ENCODE results near the gene GSTM3. TPM values are rescaled to one million over a fixed set of nuclear protein-coding genes. Genes with fewer than 3 reads are reported as not detected.
A peak's percentile ranks its signal among the peaks of the same experiment; 100 is the strongest.
"Not testable (repeated sequence)": the region's sequence is repeated elsewhere in the genome, so short reads cannot be mapped to it uniquely, and the experiment has no call there.

Gene GSTM3
- total RNA-seq, 1 experiment from 2014 or later, result 80.3 TPM

GRCh38 chr1:109756325-109756724 is 15.5 kb upstream of the GSTM3 start:
- H3K4me3 ChIP-seq, H3K36me3 ChIP-seq, DNase-seq, H3K9me3 ChIP-seq, H3K27me3 ChIP-seq: not testable (repeated sequence)

GRCh38 chr1:109754738-109755137 is 13.9 kb upstream of the GSTM3 start:
- no peak for DNase-seq
- no peaks in the 10 kb centered on the region for H3K27me3 ChIP-seq
- no peaks in the 10 kb centered on the region for H3K9me3 ChIP-seq
- H3K36me3 ChIP-seq, result no peaks in the 10 kb centered on the region
- H3K4me3 ChIP-seq, result no peak overlapping the region

- no peak for DNase-seq
- H3K4me3 ChIP-seq, result no peak overlapping the region
- no peaks in the 10 kb centered on the region for H3K36me3 ChIP-seq
- peaks cover 11% of the 10 kb centered on the region for H3K27me3 ChIP-seq
- H3K9me3 ChIP-seq, result peaks cover 15% of the 10 kb centered on the region
Measured at GRCh38 chr1:109751531-109752260, 10.9 kb upstream of the GSTM3 start.

- H3K4me3 ChIP-seq, result no peak overlapping the region
- H3K36me3 ChIP-seq, result no peaks in the 10 kb centered on the region
- no peak for DNase-seq
- peaks cover 14% of the 10 kb centered on the region for H3K27me3 ChIP-seq
- peaks cover 17% of the 10 kb centered on the region for H3K9me3 ChIP-seq
Measured at GRCh38 chr1:109750920-109751319, 10.1 kb upstream of the GSTM3 start.

- no peaks in the 10 kb centered on the region for H3K36me3 ChIP-seq
- DNase-seq, result no peak
- H3K4me3 ChIP-seq, result no peak overlapping the region
- peaks cover 14% of the 10 kb centered on the region for H3K27me3 ChIP-seq
- peaks cover 17% of the 10 kb centered on the region for H3K9me3 ChIP-seq
Measured at GRCh38 chr1:109750241-109750882, 9.5 kb upstream of the GSTM3 start.

GRCh38 chr1:109749221-109749620 is 8.4 kb upstream of the GSTM3 start:
- H3K36me3 ChIP-seq, result no peaks in the 10 kb centered on the region
- DNase-seq, result no peak
- no peak overlapping the region for H3K4me3 ChIP-seq
- H3K9me3 ChIP-seq, result peaks cover 17% of the 10 kb centered on the region
- peaks cover 21% of the 10 kb centered on the region for H3K27me3 ChIP-seq

- H3K4me3 ChIP-seq, H3K36me3 ChIP-seq, DNase-seq: not testable (repeated sequence)
- H3K9me3 ChIP-seq, result peaks cover 21% of the 10 kb centered on the region
- peaks cover 21% of the 10 kb centered on the region for H3K27me3 ChIP-seq
Measured at GRCh38 chr1:109748311-109748710, 7.5 kb upstream of the GSTM3 start.

- peak; percentile 78 for DNase-seq
- peaks cover 3% of the 10 kb centered on the region; the same call in 1 of the 2 replicates for H3K27me3 ChIP-seq
- peak overlapping the region; percentile 63 for H3K4me3 ChIP-seq
Measured at GRCh38 chr1:109739738-109740614, 862 bp downstream of the GSTM3 start.

GRCh38 chr1:109733236-109733870 is 7.5 kb downstream of the GSTM3 start:
- no peaks in the 10 kb centered on the region for H3K9me3 ChIP-seq
- DNase-seq, result no peak
- no peak overlapping the region for H3K4me3 ChIP-seq
- no peaks in the 10 kb centered on the region for H3K27me3 ChIP-seq
- peaks cover 3% of the 10 kb centered on the region; the same call in 1 of the 2 replicates for H3K36me3 ChIP-seq

More at GRCh38 chr1:109739738-109740614, 862 bp downstream of the GSTM3 start:
- H3K9me3 ChIP-seq, result peaks cover 4% of the 10 kb centered on the region
- peaks cover 3% of the 10 kb centered on the region; the same call in 1 of the 2 replicates for H3K36me3 ChIP-seq

GRCh38 chr1:109732390-109732881 is 8.4 kb downstream of the GSTM3 start:
- no peaks in the 10 kb centered on the region for H3K27me3 ChIP-seq
- no peak overlapping the region for H3K4me3 ChIP-seq
- DNase-seq, result no peak
- no peaks in the 10 kb centered on the region for H3K9me3 ChIP-seq
- peaks cover 3% of the 10 kb centered on the region; the same call in 1 of the 2 replicates for H3K36me3 ChIP-seq

GRCh38 chr1:109730666-109731065 is 10.2 kb downstream of the GSTM3 start:
- no peak for DNase-seq
- Histone ChIP-seq H3K36me3 (no peaks in the 10 kb centered on the region), H3K27me3 (no peaks in the 10 kb centered on the region)

GRCh38 chr1:109728870-109729269 is 12.0 kb downstream of the GSTM3 start:
- DNase-seq, result no peak

More at GRCh38 chr1:109730666-109731065, 10.2 kb downstream of the GSTM3 start:
- Histone ChIP-seq H3K9me3 (no peaks in the 10 kb centered on the region), H3K4me3 (no peak overlapping the region)

GRCh38 chr1:109726728-109727373 is 14.0 kb downstream of the GSTM3 start:
- Histone ChIP-seq H3K4me3 (no peak overlapping the region), H3K9me3 (no peaks in the 10 kb centered on the region), H3K27me3 (no peaks in the 10 kb centered on the region), H3K36me3 (no peaks in the 10 kb centered on the region)
- no peak for DNase-seq

More at GRCh38 chr1:109728870-109729269, 12.0 kb downstream of the GSTM3 start:
- Histone ChIP-seq H3K4me3 (no peak overlapping the region), H3K27me3 (no peaks in the 10 kb centered on the region), H3K36me3 (no peaks in the 10 kb centered on the region), H3K9me3 (no peaks in the 10 kb centered on the region)

- H3K27me3 ChIP-seq, result no peaks in the 10 kb centered on the region
- no peak overlapping the region for H3K4me3 ChIP-seq
- no peaks in the 10 kb centered on the region for H3K9me3 ChIP-seq
- no peaks in the 10 kb centered on the region for H3K36me3 ChIP-seq
- DNase-seq, result no peak
Measured at GRCh38 chr1:109726007-109726406, 14.8 kb downstream of the GSTM3 start.

GRCh38 chr1:109725510-109725909 is 15.3 kb downstream of the GSTM3 start:
- Histone ChIP-seq H3K9me3 (no peaks in the 10 kb centered on the region), H3K36me3 (no peaks in the 10 kb centered on the region), H3K4me3 (no peak overlapping the region), H3K27me3 (no peaks in the 10 kb centered on the region)
- DNase-seq, result no peak

GRCh38 chr1:109724933-109725332 is 15.9 kb downstream of the GSTM3 start:
- no peak overlapping the region for H3K4me3 ChIP-seq
- DNase-seq, result no peak
- no peaks in the 10 kb centered on the region for H3K36me3 ChIP-seq
- H3K9me3 ChIP-seq, result peaks cover 2% of the 10 kb centered on the region; the same call in 1 of the 2 replicates
- H3K27me3 ChIP-seq, result no peaks in the 10 kb centered on the region
